Liver (tissue), 3 donors: ENCODE data around the gene POU6F2.

Experiments
- CTCF ChIP-seq: fragments of 150-350 bp; IDR thresholded peaks from 2 replicates; pipeline ENCODE4 v1.5.1; 2017; ENCODE audit warnings: improper control_type of control experiment, low read depth, low read length; ENCODE audit not compliant: missing input control
- EGR1 ChIP-seq, 2 donors: IDR thresholded peaks; 2 replicates each; pipeline ENCODE4 v1.6.1; 2016 to 2018; ENCODE audit warnings: antibody characterized with exemption in 2 of 2, low read depth in 2 of 2
- FOXA1 ChIP-seq: IDR thresholded peaks from 2 replicates; pipeline ENCODE4 v1.6.1; 2016; ENCODE audit warnings: antibody characterized with exemption
- HNF4G ChIP-seq: IDR thresholded peaks from 2 replicates; pipeline ENCODE4 v1.6.1; 2016; ENCODE audit warnings: antibody characterized with exemption
- JUND ChIP-seq, 2 donors: IDR thresholded peaks; 2 replicates each; pipeline ENCODE4 v1.6.1; 2016; ENCODE audit warnings: antibody characterized with exemption in 2 of 2
- MAX ChIP-seq: IDR thresholded peaks from 2 replicates; pipeline ENCODE4 v1.6.1; 2016; ENCODE audit warnings: antibody characterized with exemption
- NR2F2 ChIP-seq: IDR thresholded peaks from 2 replicates; pipeline ENCODE4 v1.6.1; 2016; ENCODE audit warnings: antibody characterized with exemption
- RAD21 ChIP-seq, 2 donors: IDR thresholded peaks; 2 replicates each; pipeline ENCODE4 v1.6.1; 2016; ENCODE audit warnings: antibody characterized with exemption in 2 of 2, mild to moderate bottlenecking in 2 of 2
- REST ChIP-seq: IDR thresholded peaks from 2 replicates; pipeline ENCODE4 v1.6.1; 2016; ENCODE audit warnings: antibody characterized with exemption, mild to moderate bottlenecking
- SP1 ChIP-seq: IDR thresholded peaks from 2 replicates; pipeline ENCODE4 v1.6.1; 2018; ENCODE audit warnings: antibody characterized with exemption, mild to moderate bottlenecking
- TAF1 ChIP-seq: conservative IDR thresholded peaks from 2 replicates; pipeline ENCODE4 v1.6.1; 2016; ENCODE audit warnings: antibody characterized with exemption, mild to moderate bottlenecking
- YY1 ChIP-seq: IDR thresholded peaks from 2 replicates; pipeline ENCODE4 v1.6.1; 2016; ENCODE audit warnings: antibody characterized with exemption, mild to moderate bottlenecking
- donor health status: healthy.
- donor health status: healthy.

- TF ChIP-seq CTCF = no peak
- no peak for TF ChIP-seq EGR1 (IDR thresholded peaks at IDR 0.05; ENCODE audit: low read depth in 2 of 2)
- TF ChIP-seq JUND (IDR thresholded peaks at IDR 0.05) = no peak
- no peak for TF ChIP-seq RAD21 (IDR thresholded peaks at IDR 0.05)
- no peak for TF ChIP-seq YY1
- no peak for TF ChIP-seq SP1
- TF ChIP-seq TAF1 = no peak
- TF ChIP-seq FOXA1 = no peak
- TF ChIP-seq MAX = no peak
- no peak for TF ChIP-seq NR2F2
- TF ChIP-seq HNF4G = no peak
- no peak for TF ChIP-seq REST
These were observed 322.0 kb downstream of the POU6F2 start for GRCh38 chr7:39299695-39300094.
